K562 (cell line): ENCODE results near the gene CELSR1.

Experiments used
- ZNF23 ChIP-seq: fragments of 250-450 bp; sonication (Bioruptor Pico); IDR thresholded peaks from 2 replicates; pipeline ENCODE4 v1.4.0; 2020; ENCODE audit warnings: mild to moderate bottlenecking
- TF ChIP-seq, protein P1 (sequence below): fragments of 450-650 bp; IDR thresholded peaks from 2 replicates; pipeline ENCODE4 v1.6.1; 2018; ENCODE audit warnings: mild to moderate bottlenecking, low read depth; ENCODE audit not compliant: partially characterized antibody

DNA sequence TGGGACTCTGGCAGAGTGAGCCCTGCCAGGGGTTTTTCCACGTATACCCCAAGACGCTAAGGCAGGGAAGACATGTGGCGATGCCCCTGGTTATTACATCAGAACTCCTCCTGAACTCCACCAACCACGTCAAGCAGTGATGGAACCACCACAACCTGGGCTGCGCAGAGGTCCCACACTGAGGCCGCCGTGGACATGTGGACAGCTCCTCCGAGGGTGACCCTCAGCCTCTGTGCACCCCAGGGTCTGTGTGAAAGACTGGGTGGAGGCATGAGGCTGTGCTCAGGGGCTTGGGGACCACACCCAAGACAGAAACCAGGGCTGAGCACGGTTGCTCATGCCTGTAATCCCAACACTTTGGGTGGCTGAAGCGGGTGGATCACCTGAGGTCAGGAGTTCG is 149.7 kb downstream of the CELSR1 start:
- TF ChIP-seq ZNF23 (CRISPR knock-in tag) = no peak
- TF ChIP-seq, protein P1, sequence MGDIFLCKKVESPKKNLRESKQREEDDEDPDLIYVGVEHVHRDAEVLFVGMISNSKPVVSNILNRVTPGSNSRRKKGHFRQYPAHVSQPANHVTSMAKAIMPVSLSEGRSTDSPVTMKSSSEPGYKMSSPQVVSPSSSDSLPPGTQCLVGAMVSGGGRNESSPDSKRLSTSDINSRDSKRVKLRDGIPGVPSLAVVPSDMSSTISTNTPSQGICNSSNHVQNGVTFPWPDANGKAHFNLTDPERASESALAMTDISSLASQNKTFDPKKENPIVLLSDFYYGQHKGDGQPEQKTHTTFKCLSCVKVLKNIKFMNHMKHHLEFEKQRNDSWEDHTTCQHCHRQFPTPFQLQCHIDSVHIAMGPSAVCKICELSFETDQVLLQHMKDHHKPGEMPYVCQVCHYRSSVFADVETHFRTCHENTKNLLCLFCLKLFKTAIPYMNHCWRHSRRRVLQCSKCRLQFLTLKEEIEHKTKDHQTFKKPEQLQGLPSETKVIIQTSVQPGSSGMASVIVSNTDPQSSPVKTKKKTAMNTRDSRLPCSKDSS = no peak
